Lower lobe of right lung (tissue), 2 donors: ENCODE results near the gene SMIM21. TPM values are rescaled to one million over a fixed set of nuclear protein-coding genes. Genes with fewer than 3 reads are reported as not detected.

Experiments
- ATAC-seq, 2 donors: fragments of 200-7000 bp; cut with Tn5 transposase; one replicate each; pipeline ENCODE4 v1.9.1; 2020 to 2022; ENCODE audit warnings: mild to moderate bottlenecking in 2 of 2, moderate library complexity in 2 of 2
- DNase-seq: peaks from one replicate; pipeline ENCODE4 v3.0.0-alpha.2; 2020
- H3K27ac ChIP-seq: fragments of 200-600 bp; one replicate; pipeline ENCODE4 v1.8.0; 2022
- H3K27me3 ChIP-seq: fragments of 200-600 bp; one replicate; pipeline ENCODE4 v1.8.0; 2022; ENCODE audit warnings: low read depth
- H3K36me3 ChIP-seq: fragments of 200-600 bp; one replicate; pipeline ENCODE4 v1.8.0; 2022; ENCODE audit warnings: mild to moderate bottlenecking
- H3K4me1 ChIP-seq: fragments of 200-600 bp; one replicate; pipeline ENCODE4 v1.8.0; 2022
- H3K4me3 ChIP-seq: fragments of 200-600 bp; one replicate; pipeline ENCODE4 v1.8.0; 2022; ENCODE audit warnings: mild to moderate bottlenecking
- H3K9me3 ChIP-seq: fragments of 200-600 bp; one replicate; pipeline ENCODE4 v1.8.0; 2022
- CTCF ChIP-seq: fragments of 200-600 bp; IDR thresholded peaks from one replicate; pipeline ENCODE4 v1.8.0; 2022; ENCODE audit warnings: antibody characterized with exemption, mild to moderate bottlenecking
- intact Hi-C: fragments of 100-400 bp; cut with DNase I; formaldehyde crosslinking; loops from one replicate; pipeline ENCODE4 v1.11.0; 2022
- total RNA-seq: library from RNA; stranded (reverse); fragmentation: NEBNext Ultra II Directional; extraction: Animal tissue kit (Norgen Biotek cat#: 25700); gene quantifications from one replicate; pipeline ENCODE4 v1.2.1, GENCODE V29; 2021
- donor health status: DM: no; HTN: yes; CAD: no; lungs with severe emphysema.

The SMIM21 gene
- total RNA-seq, 1 donor from 2014 or later: not detected

- DNase-seq: no peak
- ATAC-seq: no peak
- no peak for TF ChIP-seq CTCF
- H3K27ac ChIP-seq: no peak overlapping the region
- H3K27me3 ChIP-seq: no peaks in the 10 kb centered on the region
- H3K4me1 ChIP-seq: no peaks in the 10 kb centered on the region
- intact Hi-C loops: no loop called here
- H3K9me3 ChIP-seq: no peaks in the 10 kb centered on the region
- H3K4me3 ChIP-seq: no peak overlapping the region
- no peaks in the 10 kb centered on the region for H3K36me3 ChIP-seq
Observed at GRCh38 chr18:75391279-75392225, 36.0 kb downstream of the SMIM21 start.

- H3K4me3 ChIP-seq: no peak overlapping the region
- intact Hi-C loops: no loop called here
- no peaks in the 10 kb centered on the region for H3K4me1 ChIP-seq
- H3K27ac ChIP-seq: no peak overlapping the region
- TF ChIP-seq CTCF: no peak
- no peaks in the 10 kb centered on the region for H3K9me3 ChIP-seq
- no peak for ATAC-seq
- no peaks in the 10 kb centered on the region for H3K36me3 ChIP-seq
- no peaks in the 10 kb centered on the region for H3K27me3 ChIP-seq
- DNase-seq: no peak
Observed at GRCh38 chr18:75390854-75391253, 36.6 kb downstream of the SMIM21 start.

- intact Hi-C loops: no loop called here
Observed at GRCh38 chr18:75384144-75384543, 43.4 kb downstream of the SMIM21 start.

GRCh38 chr18:75378376-75379315 lies 48.9 kb downstream of the SMIM21 start:
- intact Hi-C loops: no loop called here
- no peak for ATAC-seq
- Histone ChIP-seq H3K27me3 (no peaks in the 10 kb centered on the region), H3K36me3 (no peaks in the 10 kb centered on the region), H3K9me3 (no peaks in the 10 kb centered on the region), H3K4me1 (no peaks in the 10 kb centered on the region), H3K4me3 (no peak overlapping the region), H3K27ac (no peak overlapping the region)
- no peak for TF ChIP-seq CTCF
- DNase-seq: no peak

More at GRCh38 chr18:75384144-75384543, 43.4 kb downstream of the SMIM21 start:
- no peak for TF ChIP-seq CTCF
- Histone ChIP-seq H3K27me3 (no peaks in the 10 kb centered on the region), H3K4me3 (no peak overlapping the region), H3K9me3 (no peaks in the 10 kb centered on the region), H3K36me3 (no peaks in the 10 kb centered on the region), H3K27ac (no peak overlapping the region), H3K4me1 (no peaks in the 10 kb centered on the region)
- ATAC-seq (no peak), DNase-seq (no peak)

GRCh38 chr18:75377926-75378325 lies 49.6 kb downstream of the SMIM21 start:
- Histone ChIP-seq H3K27me3 (no peaks in the 10 kb centered on the region), H3K9me3 (no peaks in the 10 kb centered on the region), H3K36me3 (no peaks in the 10 kb centered on the region), H3K27ac (no peak overlapping the region), H3K4me3 (no peak overlapping the region), H3K4me1 (no peaks in the 10 kb centered on the region)
- no peak for DNase-seq
- no peak for ATAC-seq
- no peak for TF ChIP-seq CTCF
- intact Hi-C loops: no loop called here
